Liver (tissue), 9 donors: ENCODE measurements around the gene STPG4. TPM values are rescaled to one million over a fixed set of nuclear protein-coding genes. Genes with fewer than 3 reads are reported as not detected.

Experiments
- DNase-seq: peaks from one replicate; pipeline ENCODE4 v3.0.0-alpha.2; 2017; ENCODE audit warnings: low spot score
- H3K27ac ChIP-seq, 2 donors: one replicate each; pipeline ENCODE4 v1.7.0; 2013; ENCODE audit warnings: inconsistent platforms in 2 of 2, low read length in 2 of 2, control low read depth in 1 of 2, low read depth in 1 of 2, mild to moderate bottlenecking in 1 of 2
- H3K27me3 ChIP-seq, 4 donors: one replicate each; pipeline versions ENCODE4 v1.6.1 to v1.7.0; 2013; ENCODE audit warnings: low read length in 3 of 4, inconsistent platforms in 1 of 4, mild to moderate bottlenecking in 1 of 4, moderate library complexity in 1 of 4; ENCODE audit not compliant: control insufficient read depth in 4 of 4, insufficient read depth in 4 of 4
- H3K36me3 ChIP-seq, 4 donors: one replicate each; pipeline versions ENCODE4 v1.6.1 to v1.7.0; 2013; ENCODE audit warnings: low read length in 3 of 4, mild to moderate bottlenecking in 3 of 4, low read depth in 1 of 4, moderate library complexity in 1 of 4; ENCODE audit not compliant: control insufficient read depth in 4 of 4, insufficient read depth in 3 of 4
- H3K4me1 ChIP-seq, 4 donors: one replicate each; pipeline versions ENCODE4 v1.6.1 to v1.7.0; 2013; ENCODE audit warnings: low read length in 3 of 4, mild to moderate bottlenecking in 3 of 4, moderate library complexity in 1 of 4; ENCODE audit not compliant: control insufficient read depth in 4 of 4, insufficient read depth in 4 of 4
- H3K4me3 ChIP-seq, 3 donors: one replicate each; pipeline versions ENCODE4 v1.6.1 to v1.7.0; 2013; ENCODE audit warnings: low read length in 3 of 3, control low read depth in 1 of 3, low read depth in 1 of 3, mild to moderate bottlenecking in 1 of 3
- H3K9ac ChIP-seq, 2 donors: one replicate each; pipeline ENCODE4 v1.7.0; 2013; ENCODE audit warnings: low read length in 2 of 2, mild to moderate bottlenecking in 2 of 2, moderate library complexity in 2 of 2, control low read depth in 1 of 2, low read depth in 1 of 2
- H3K9me3 ChIP-seq, 4 donors: one replicate each; pipeline versions ENCODE4 v1.6.1 to v1.7.0; 2013; ENCODE audit warnings: low read length in 3 of 4; ENCODE audit not compliant: control insufficient read depth in 4 of 4
- EGR1 ChIP-seq, 2 donors: IDR thresholded peaks; 2 replicates each; pipeline ENCODE4 v1.6.1; 2016 to 2018; ENCODE audit warnings: antibody characterized with exemption in 2 of 2, low read depth in 2 of 2
- FOXA1 ChIP-seq: IDR thresholded peaks from 2 replicates; pipeline ENCODE4 v1.6.1; 2016; ENCODE audit warnings: antibody characterized with exemption
- FOXA2 ChIP-seq: IDR thresholded peaks from 2 replicates; pipeline ENCODE4 v1.6.1; 2016; ENCODE audit warnings: antibody characterized with exemption
- GABPA ChIP-seq, 2 donors: IDR thresholded peaks in 1 of 2; conservative IDR thresholded peaks in 1 of 2; 2 replicates each; pipeline ENCODE4 v1.6.1; 2016; ENCODE audit warnings: antibody characterized with exemption in 2 of 2, mild to moderate bottlenecking in 1 of 2, moderate library complexity in 1 of 2
- HNF4A ChIP-seq, 2 donors: conservative IDR thresholded peaks; 2 replicates each; pipeline ENCODE4 v1.6.1; 2016; ENCODE audit warnings: antibody characterized with exemption in 2 of 2, mild to moderate bottlenecking in 2 of 2
- JUND ChIP-seq, 2 donors: IDR thresholded peaks; 2 replicates each; pipeline ENCODE4 v1.6.1; 2016; ENCODE audit warnings: antibody characterized with exemption in 2 of 2
- NR2F2 ChIP-seq: IDR thresholded peaks from 2 replicates; pipeline ENCODE4 v1.6.1; 2016; ENCODE audit warnings: antibody characterized with exemption
- RAD21 ChIP-seq, 2 donors: IDR thresholded peaks; 2 replicates each; pipeline ENCODE4 v1.6.1; 2016; ENCODE audit warnings: antibody characterized with exemption in 2 of 2, mild to moderate bottlenecking in 2 of 2
- RXRA ChIP-seq, 2 donors: IDR thresholded peaks; 2 replicates each; pipeline ENCODE4 v1.6.1; 2017 to 2018; ENCODE audit warnings: antibody characterized with exemption in 2 of 2, mild to moderate bottlenecking in 1 of 2
- SP1 ChIP-seq: IDR thresholded peaks from 2 replicates; pipeline ENCODE4 v1.6.1; 2018; ENCODE audit warnings: antibody characterized with exemption, mild to moderate bottlenecking
- YY1 ChIP-seq: IDR thresholded peaks from 2 replicates; pipeline ENCODE4 v1.6.1; 2016; ENCODE audit warnings: antibody characterized with exemption, mild to moderate bottlenecking
- WGBS: extraction: QIAGEN DNeasy Blood & Tissue Kit; methylation state at CpG from one replicate; pipeline ENCODE4 v1.1.7; 2013; 5-methylcytosine and 5-hydroxymethylcytosine counted together
- polyA plus RNA-seq, 2 donors: library from polyadenylated mRNA; stranded (reverse) in 1 of 2; unstranded in 1 of 2; fragments of 200-250 nt in 1 of 2; fragments of >200 nt in 1 of 2; fragmentation: Nextera tagmentation in 1 of 2; extraction: Ambion mirVana in 1 of 2; gene quantifications; one replicate each; pipeline versions ENCODE4 v1.2.1 to v1.2.3, GENCODE V29; 2013 to 2015
- total RNA-seq, 2 donors: library from RNA; depleted of rRNA; stranded (reverse); fragments of >200 nt; gene quantifications; one replicate each; pipeline ENCODE4 v1.2.3, GENCODE V29; 2014
- TF ChIP-seq, protein P1 (sequence below): IDR thresholded peaks from 2 replicates; pipeline ENCODE4 v1.6.1; 2016; ENCODE audit warnings: antibody characterized with exemption
- TF ChIP-seq, protein P2 (sequence below): IDR thresholded peaks from 2 replicates; pipeline ENCODE4 v1.6.1; 2016; ENCODE audit warnings: antibody characterized with exemption
- TF ChIP-seq, protein P3 (sequence below): IDR thresholded peaks from 2 replicates; pipeline ENCODE4 v1.6.1; 2016; ENCODE audit warnings: antibody characterized with exemption, mild to moderate bottlenecking
- TF ChIP-seq, protein P4 (sequence below): IDR thresholded peaks from 2 replicates; pipeline ENCODE4 v1.6.1; 2016; ENCODE audit warnings: antibody characterized with exemption
- donor health status: healthy.
- donor health status: healthy.
- donor health status: healthy.
- donor health status: healthy.
- donor health status: healthy.

The STPG4 gene
- total and polyA plus RNA-seq, 4 donors, result 0.25 TPM; not detected in 3

DNA sequence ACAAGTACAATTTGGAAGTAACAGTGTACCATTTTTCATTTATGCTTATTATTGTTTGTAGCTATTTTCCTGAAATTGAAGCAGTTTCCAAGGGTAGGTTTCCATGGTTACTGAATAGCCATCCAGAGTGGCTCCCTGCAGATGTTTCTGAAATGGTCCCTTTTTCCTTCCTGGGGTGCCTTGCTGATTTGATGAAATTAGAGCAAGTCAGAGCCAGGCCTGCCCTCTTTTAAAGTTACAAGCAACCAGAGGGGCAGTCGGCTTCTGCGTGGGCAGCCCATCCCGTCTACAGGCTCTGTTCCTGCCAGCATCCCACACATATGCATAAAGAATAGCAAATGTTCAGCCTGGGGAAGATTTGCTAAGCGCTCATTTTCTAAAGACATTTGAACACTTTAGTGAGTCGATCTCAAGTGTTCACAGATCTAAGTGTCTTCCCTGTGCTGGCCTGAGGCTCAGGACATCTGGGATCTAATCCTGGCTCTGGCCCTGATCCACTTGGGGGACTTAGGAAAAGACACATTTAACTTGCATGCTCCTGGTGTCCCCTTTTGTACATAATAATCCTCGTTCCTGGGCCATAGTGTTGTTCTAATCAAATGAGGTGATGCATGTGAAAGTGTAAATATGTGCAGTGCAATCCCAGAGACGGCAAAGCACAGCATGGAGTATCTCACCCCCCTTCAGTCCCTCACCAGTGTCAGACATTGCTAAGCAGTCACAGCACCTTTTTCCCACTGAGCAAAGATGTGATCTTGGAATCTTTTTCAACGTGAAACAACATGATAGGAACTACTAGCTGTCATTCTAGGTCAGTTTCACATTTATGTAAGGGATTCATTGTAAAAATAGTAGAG, 92.2 kb downstream of the STPG4 start:
- Histone ChIP-seq H3K9ac (no peak overlapping the region), H3K9me3 (no peaks in the 10 kb centered on the region), H3K4me1 (peaks cover 0 to 11% (median 6%) of the 10 kb centered on the region in 4 donors), H3K27me3 (no peaks in the 10 kb centered on the region), H3K4me3 (no peak overlapping the region), H3K27ac (peak overlapping the region in 1 of 2 donors; percentile 10), H3K36me3 (peaks cover 0 to 5% (median 2%) of the 10 kb centered on the region in 4 donors)
- TF ChIP-seq SP1, result no peak
- no peak for TF ChIP-seq JUND (IDR thresholded peaks at IDR 0.05)
- TF ChIP-seq NR2F2, result no peak
- TF ChIP-seq, protein P1, sequence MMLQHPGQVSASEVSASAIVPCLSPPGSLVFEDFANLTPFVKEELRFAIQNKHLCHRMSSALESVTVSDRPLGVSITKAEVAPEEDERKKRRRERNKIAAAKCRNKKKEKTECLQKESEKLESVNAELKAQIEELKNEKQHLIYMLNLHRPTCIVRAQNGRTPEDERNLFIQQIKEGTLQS, result no peak
- TF ChIP-seq FOXA2, result no peak
- TF ChIP-seq RAD21 (IDR thresholded peaks at IDR 0.05), result no peak
- TF ChIP-seq, protein P2, sequence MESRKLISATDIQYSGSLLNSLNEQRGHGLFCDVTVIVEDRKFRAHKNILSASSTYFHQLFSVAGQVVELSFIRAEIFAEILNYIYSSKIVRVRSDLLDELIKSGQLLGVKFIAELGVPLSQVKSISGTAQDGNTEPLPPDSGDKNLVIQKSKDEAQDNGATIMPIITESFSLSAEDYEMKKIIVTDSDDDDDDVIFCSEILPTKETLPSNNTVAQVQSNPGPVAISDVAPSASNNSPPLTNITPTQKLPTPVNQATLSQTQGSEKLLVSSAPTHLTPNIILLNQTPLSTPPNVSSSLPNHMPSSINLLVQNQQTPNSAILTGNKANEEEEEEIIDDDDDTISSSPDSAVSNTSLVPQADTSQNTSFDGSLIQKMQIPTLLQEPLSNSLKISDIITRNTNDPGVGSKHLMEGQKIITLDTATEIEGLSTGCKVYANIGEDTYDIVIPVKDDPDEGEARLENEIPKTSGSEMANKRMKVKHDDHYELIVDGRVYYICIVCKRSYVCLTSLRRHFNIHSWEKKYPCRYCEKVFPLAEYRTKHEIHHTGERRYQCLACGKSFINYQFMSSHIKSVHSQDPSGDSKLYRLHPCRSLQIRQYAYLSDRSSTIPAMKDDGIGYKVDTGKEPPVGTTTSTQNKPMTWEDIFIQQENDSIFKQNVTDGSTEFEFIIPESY, result no peak
- WGBS, result 85% methylated on average over 8 of the region's 8 CpGs
- DNase-seq, result no peak

DNA sequence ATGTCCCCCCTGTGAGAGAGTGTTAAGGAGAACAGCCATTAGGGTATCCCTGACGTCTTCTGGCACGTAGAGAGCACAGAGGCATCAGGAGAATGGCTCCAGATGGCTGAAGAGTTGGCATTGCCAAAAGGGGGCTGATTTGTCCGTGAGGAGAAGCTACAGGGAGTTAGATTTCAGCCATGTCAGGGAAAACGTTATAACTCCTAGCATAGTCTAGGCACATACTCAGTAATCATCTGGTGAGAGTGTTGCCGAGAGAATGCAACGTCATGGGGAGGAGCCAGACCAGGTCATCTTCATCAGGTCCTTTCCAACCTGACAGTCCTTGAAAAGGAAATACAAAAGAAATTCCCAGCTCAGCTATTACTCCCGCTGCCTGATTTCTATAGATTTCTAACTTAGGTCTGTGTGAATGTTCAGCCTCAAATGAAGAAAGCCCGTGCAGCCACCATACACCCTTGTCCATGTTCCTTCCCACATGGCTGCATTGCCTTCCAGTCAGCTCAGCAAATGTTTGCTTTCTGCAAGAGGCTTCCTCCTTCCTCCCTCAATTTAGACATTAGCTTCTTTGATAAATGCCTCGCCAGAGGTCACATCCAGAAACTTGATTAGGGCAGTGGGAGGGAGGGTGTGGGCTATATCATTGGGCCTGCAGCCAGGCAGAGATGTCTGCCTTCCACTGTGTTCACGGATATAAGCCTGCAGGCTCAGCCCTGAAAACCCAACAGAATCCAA, 93.0 kb downstream of the STPG4 start:
- H3K27ac ChIP-seq, result peak overlapping the region in 1 of 2 donors; percentile 9
- H3K9ac ChIP-seq, result no peak overlapping the region
- no peak overlapping the region for H3K4me3 ChIP-seq
- DNase-seq, result no peak
- H3K4me1 ChIP-seq, result peaks cover 0 to 3% (median 2%) of the 10 kb centered on the region in 4 donors
- H3K9me3 ChIP-seq, result no peaks in the 10 kb centered on the region
- 79% methylated on average over 10 of the region's 10 CpGs for WGBS
- H3K27me3 ChIP-seq, result no peaks in the 10 kb centered on the region
- peaks cover 0 to 5% (median 2%) of the 10 kb centered on the region in 4 donors for H3K36me3 ChIP-seq
- TF ChIP-seq NR2F2 (peak; percentile 78), HNF4A (conservative IDR thresholded peaks at IDR 0.05) (no peak)

DNA sequence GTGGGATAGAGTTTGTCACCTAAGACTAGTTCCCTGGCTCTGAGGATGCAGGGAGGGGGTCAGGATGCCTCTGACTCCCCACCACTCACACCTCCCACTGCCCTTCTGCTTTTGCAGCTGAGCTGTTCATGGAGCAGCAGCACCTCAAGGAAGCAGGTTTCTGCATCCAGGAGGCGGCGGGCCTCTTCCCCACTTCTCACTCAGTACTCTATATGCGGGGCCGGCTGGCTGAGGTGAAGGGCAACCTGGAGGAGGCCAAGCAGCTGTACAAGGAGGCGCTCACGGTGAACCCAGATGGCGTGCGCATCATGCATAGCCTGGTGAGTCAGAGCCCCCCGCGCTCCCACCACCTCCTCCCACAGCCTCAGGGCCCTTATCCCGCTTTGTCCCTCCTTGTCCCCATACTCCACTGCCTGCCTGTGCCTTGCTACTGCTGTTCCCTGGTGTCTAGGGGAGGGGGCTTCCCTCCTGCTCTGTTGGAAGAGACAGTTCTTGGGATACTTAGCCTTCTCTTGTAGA, 94.4 kb downstream of the STPG4 start:
- no peak for DNase-seq
- H3K36me3 ChIP-seq, result peaks cover 0 to 5% (median 2%) of the 10 kb centered on the region in 4 donors
- no peak overlapping the region for H3K9ac ChIP-seq
- H3K4me3 ChIP-seq, result no peak overlapping the region
- no peaks in the 10 kb centered on the region for H3K27me3 ChIP-seq
- peaks cover 0 to 10% (median 2%) of the 10 kb centered on the region in 4 donors for H3K4me1 ChIP-seq
- WGBS, result 98% methylated on average over 11 of the region's 11 CpGs
- H3K27ac ChIP-seq, result no peak overlapping the region
- no peaks in the 10 kb centered on the region for H3K9me3 ChIP-seq
- TF ChIP-seq, protein P2, result no peak
- TF ChIP-seq GABPA (IDR thresholded peaks at IDR 0.05 in 1 of 2, conservative IDR thresholded peaks at IDR 0.05 in 1 of 2), result no peak
- TF ChIP-seq, protein P1, result no peak
- TF ChIP-seq, protein P3, sequence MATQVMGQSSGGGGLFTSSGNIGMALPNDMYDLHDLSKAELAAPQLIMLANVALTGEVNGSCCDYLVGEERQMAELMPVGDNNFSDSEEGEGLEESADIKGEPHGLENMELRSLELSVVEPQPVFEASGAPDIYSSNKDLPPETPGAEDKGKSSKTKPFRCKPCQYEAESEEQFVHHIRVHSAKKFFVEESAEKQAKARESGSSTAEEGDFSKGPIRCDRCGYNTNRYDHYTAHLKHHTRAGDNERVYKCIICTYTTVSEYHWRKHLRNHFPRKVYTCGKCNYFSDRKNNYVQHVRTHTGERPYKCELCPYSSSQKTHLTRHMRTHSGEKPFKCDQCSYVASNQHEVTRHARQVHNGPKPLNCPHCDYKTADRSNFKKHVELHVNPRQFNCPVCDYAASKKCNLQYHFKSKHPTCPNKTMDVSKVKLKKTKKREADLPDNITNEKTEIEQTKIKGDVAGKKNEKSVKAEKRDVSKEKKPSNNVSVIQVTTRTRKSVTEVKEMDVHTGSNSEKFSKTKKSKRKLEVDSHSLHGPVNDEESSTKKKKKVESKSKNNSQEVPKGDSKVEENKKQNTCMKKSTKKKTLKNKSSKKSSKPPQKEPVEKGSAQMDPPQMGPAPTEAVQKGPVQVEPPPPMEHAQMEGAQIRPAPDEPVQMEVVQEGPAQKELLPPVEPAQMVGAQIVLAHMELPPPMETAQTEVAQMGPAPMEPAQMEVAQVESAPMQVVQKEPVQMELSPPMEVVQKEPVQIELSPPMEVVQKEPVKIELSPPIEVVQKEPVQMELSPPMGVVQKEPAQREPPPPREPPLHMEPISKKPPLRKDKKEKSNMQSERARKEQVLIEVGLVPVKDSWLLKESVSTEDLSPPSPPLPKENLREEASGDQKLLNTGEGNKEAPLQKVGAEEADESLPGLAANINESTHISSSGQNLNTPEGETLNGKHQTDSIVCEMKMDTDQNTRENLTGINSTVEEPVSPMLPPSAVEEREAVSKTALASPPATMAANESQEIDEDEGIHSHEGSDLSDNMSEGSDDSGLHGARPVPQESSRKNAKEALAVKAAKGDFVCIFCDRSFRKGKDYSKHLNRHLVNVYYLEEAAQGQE, result no peak
- TF ChIP-seq FOXA1, result no peak
- TF ChIP-seq SP1, result no peak
- no peak for TF ChIP-seq EGR1 (IDR thresholded peaks at IDR 0.05; ENCODE audit: low read depth in 2 of 2)
- no peak for TF ChIP-seq RAD21 (IDR thresholded peaks at IDR 0.05)
- no peak for TF ChIP-seq RXRA (IDR thresholded peaks at IDR 0.05)
- TF ChIP-seq, protein P4, sequence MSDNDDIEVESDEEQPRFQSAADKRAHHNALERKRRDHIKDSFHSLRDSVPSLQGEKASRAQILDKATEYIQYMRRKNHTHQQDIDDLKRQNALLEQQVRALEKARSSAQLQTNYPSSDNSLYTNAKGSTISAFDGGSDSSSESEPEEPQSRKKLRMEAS, result no peak
- no peak for TF ChIP-seq YY1
- no peak for TF ChIP-seq HNF4A (conservative IDR thresholded peaks at IDR 0.05)
